Measurements from ENCODE around the gene HDLBP. TPM values are rescaled to one million over a fixed set of nuclear protein-coding genes. Genes with fewer than 3 reads are reported as not detected.

Gene HDLBP
- total RNA-seq, 1 donor from 2014 or later: 922 TPM

- peaks cover 48% of the 10 kb centered on the region for H3K4me1 Mint-ChIP-seq (ENCODE audit: low read depth, unreplicated experiment)
- no peak for TF ChIP-seq CTCF (IDR thresholded peaks at IDR 0.05; ENCODE audit: insufficient read depth, low read depth, low read length)
- no peak for TF ChIP-seq EZH2 (IDR thresholded peaks at IDR 0.05; ENCODE audit: insufficient read depth, low read length)
- DNase-seq (ENCODE audit: low read depth) (no peak), FAIRE-seq (no peak)
- no peak overlapping the region for H2AFZ ChIP-seq (ENCODE audit: low read depth, low read length)
- no peak overlapping the region for H3K9ac ChIP-seq (ENCODE audit: low read length)
- H3K36me3 Mint-ChIP-seq (ENCODE audit: low read depth, unreplicated experiment): peaks cover 39% of the 10 kb centered on the region
- no peaks in the 10 kb centered on the region for H3K9me3 Mint-ChIP-seq (ENCODE audit: unreplicated experiment)
- no peak overlapping the region for H3K27ac ChIP-seq (ENCODE audit: low read depth, low read length)
- no peak overlapping the region for H3K27ac Mint-ChIP-seq (ENCODE audit: unreplicated experiment)
- H3K4me3 Mint-ChIP-seq (ENCODE audit: unreplicated experiment): peak overlapping the region; percentile 43
- H4K20me1 ChIP-seq (ENCODE audit: insufficient read depth, low read length): peaks cover 87% of the 10 kb centered on the region
- H3K4me3 ChIP-seq (ENCODE audit: insufficient read depth, low read depth, low read length): no peak overlapping the region
- H3K9me3 ChIP-seq (ENCODE audit: insufficient read depth, low read depth, low read length): no peaks in the 10 kb centered on the region
- peaks cover 93% of the 10 kb centered on the region for H3K79me2 ChIP-seq (ENCODE audit: insufficient read depth, low read length)
- peak overlapping the region; percentile 88 for H3K4me2 ChIP-seq (ENCODE audit: low read length)
- peaks cover 31% of the 10 kb centered on the region for H3K4me1 ChIP-seq (ENCODE audit: insufficient read depth, low read length)
- H3K27me3 Mint-ChIP-seq (ENCODE audit: low read depth, unreplicated experiment): no peaks in the 10 kb centered on the region
- H3K36me3 ChIP-seq (ENCODE audit: insufficient read depth, low read length): peaks cover 47% of the 10 kb centered on the region
- no peaks in the 10 kb centered on the region for H3K27me3 ChIP-seq (ENCODE audit: insufficient read depth, low read length)
Observed at GRCh38 chr2:241268306-241268705, 47.2 kb downstream of the HDLBP start.

- H3K27ac Mint-ChIP-seq (ENCODE audit: unreplicated experiment): no peak overlapping the region
- H3K27me3 Mint-ChIP-seq (ENCODE audit: low read depth, unreplicated experiment): no peaks in the 10 kb centered on the region
- H3K4me1 Mint-ChIP-seq (ENCODE audit: low read depth, unreplicated experiment): peaks cover 46% of the 10 kb centered on the region
- H3K36me3 ChIP-seq (ENCODE audit: insufficient read depth, low read length): peaks cover 55% of the 10 kb centered on the region
- H3K4me2 ChIP-seq (ENCODE audit: low read length): no peak overlapping the region
- DNase-seq (ENCODE audit: low read depth) (no peak), FAIRE-seq (no peak)
- H3K9ac ChIP-seq (ENCODE audit: low read length): no peak overlapping the region
- H3K4me3 Mint-ChIP-seq (ENCODE audit: unreplicated experiment): peak overlapping the region; percentile 43
- no peak overlapping the region for H2AFZ ChIP-seq (ENCODE audit: low read depth, low read length)
- no peak overlapping the region for H3K27ac ChIP-seq (ENCODE audit: low read depth, low read length)
- TF ChIP-seq CTCF (IDR thresholded peaks at IDR 0.05; ENCODE audit: insufficient read depth, low read depth, low read length) (no peak), EZH2 (IDR thresholded peaks at IDR 0.05; ENCODE audit: insufficient read depth, low read length) (no peak)
- H3K36me3 Mint-ChIP-seq (ENCODE audit: low read depth, unreplicated experiment): peaks cover 46% of the 10 kb centered on the region
- H3K4me1 ChIP-seq (ENCODE audit: insufficient read depth, low read length): peaks cover 27% of the 10 kb centered on the region
- H3K4me3 ChIP-seq (ENCODE audit: insufficient read depth, low read depth, low read length): no peak overlapping the region
- peaks cover 92% of the 10 kb centered on the region for H4K20me1 ChIP-seq (ENCODE audit: insufficient read depth, low read length)
- no peaks in the 10 kb centered on the region for H3K9me3 Mint-ChIP-seq (ENCODE audit: unreplicated experiment)
- H3K27me3 ChIP-seq (ENCODE audit: insufficient read depth, low read length): no peaks in the 10 kb centered on the region
- H3K79me2 ChIP-seq (ENCODE audit: insufficient read depth, low read length): peaks cover 96% of the 10 kb centered on the region
- no peaks in the 10 kb centered on the region for H3K9me3 ChIP-seq (ENCODE audit: insufficient read depth, low read depth, low read length)
Observed at GRCh38 chr2:241267249-241268067, 48.0 kb downstream of the HDLBP start.

- Mint-ChIP-seq H3K9me3 (ENCODE audit: unreplicated experiment) (no peaks in the 10 kb centered on the region), H3K27me3 (ENCODE audit: low read depth, unreplicated experiment) (no peaks in the 10 kb centered on the region), H3K4me3 (ENCODE audit: unreplicated experiment) (no peak overlapping the region), H3K4me1 (ENCODE audit: low read depth, unreplicated experiment) (peaks cover 40% of the 10 kb centered on the region), H3K36me3 (ENCODE audit: low read depth, unreplicated experiment) (peaks cover 55% of the 10 kb centered on the region), H3K27ac (ENCODE audit: unreplicated experiment) (no peak overlapping the region)
- TF ChIP-seq CTCF (IDR thresholded peaks at IDR 0.05; ENCODE audit: insufficient read depth, low read depth, low read length) (no peak), EZH2 (IDR thresholded peaks at IDR 0.05; ENCODE audit: insufficient read depth, low read length) (no peak)
- Histone ChIP-seq H3K4me1 (ENCODE audit: insufficient read depth, low read length) (peaks cover 19% of the 10 kb centered on the region), H3K9ac (ENCODE audit: low read length) (no peak overlapping the region), H4K20me1 (ENCODE audit: insufficient read depth, low read length) (peaks cover 97% of the 10 kb centered on the region), H3K27ac (ENCODE audit: low read depth, low read length) (no peak overlapping the region), H2AFZ (ENCODE audit: low read depth, low read length) (no peak overlapping the region), H3K36me3 (ENCODE audit: insufficient read depth, low read length) (peaks cover 70% of the 10 kb centered on the region), H3K9me3 (ENCODE audit: insufficient read depth, low read depth, low read length) (no peaks in the 10 kb centered on the region), H3K27me3 (ENCODE audit: insufficient read depth, low read length) (no peaks in the 10 kb centered on the region), H3K4me3 (ENCODE audit: insufficient read depth, low read depth, low read length) (no peak overlapping the region), H3K4me2 (ENCODE audit: low read length) (no peak overlapping the region), H3K79me2 (ENCODE audit: insufficient read depth, low read length) (peaks cover 96% of the 10 kb centered on the region)
- DNase-seq (ENCODE audit: low read depth): no peak
- no peak for FAIRE-seq
Observed at GRCh38 chr2:241265506-241265905, 50.0 kb downstream of the HDLBP start.

All from astrocyte (in vitro differentiated cells and primary cell).